Left forelimb (tissue), 1 donor: ENCODE measurements around the gene ZNF66.
"Not testable (repeated sequence)": the region's sequence is repeated elsewhere in the genome, so short reads cannot be mapped to it uniquely, and the experiment has no call there.

Experiments
- DNase-seq: peaks from one replicate; pipeline ENCODE4 v3.0.0-alpha.2; 2018; ENCODE audit warnings: low spot score

ZNF66 gene

DNA sequence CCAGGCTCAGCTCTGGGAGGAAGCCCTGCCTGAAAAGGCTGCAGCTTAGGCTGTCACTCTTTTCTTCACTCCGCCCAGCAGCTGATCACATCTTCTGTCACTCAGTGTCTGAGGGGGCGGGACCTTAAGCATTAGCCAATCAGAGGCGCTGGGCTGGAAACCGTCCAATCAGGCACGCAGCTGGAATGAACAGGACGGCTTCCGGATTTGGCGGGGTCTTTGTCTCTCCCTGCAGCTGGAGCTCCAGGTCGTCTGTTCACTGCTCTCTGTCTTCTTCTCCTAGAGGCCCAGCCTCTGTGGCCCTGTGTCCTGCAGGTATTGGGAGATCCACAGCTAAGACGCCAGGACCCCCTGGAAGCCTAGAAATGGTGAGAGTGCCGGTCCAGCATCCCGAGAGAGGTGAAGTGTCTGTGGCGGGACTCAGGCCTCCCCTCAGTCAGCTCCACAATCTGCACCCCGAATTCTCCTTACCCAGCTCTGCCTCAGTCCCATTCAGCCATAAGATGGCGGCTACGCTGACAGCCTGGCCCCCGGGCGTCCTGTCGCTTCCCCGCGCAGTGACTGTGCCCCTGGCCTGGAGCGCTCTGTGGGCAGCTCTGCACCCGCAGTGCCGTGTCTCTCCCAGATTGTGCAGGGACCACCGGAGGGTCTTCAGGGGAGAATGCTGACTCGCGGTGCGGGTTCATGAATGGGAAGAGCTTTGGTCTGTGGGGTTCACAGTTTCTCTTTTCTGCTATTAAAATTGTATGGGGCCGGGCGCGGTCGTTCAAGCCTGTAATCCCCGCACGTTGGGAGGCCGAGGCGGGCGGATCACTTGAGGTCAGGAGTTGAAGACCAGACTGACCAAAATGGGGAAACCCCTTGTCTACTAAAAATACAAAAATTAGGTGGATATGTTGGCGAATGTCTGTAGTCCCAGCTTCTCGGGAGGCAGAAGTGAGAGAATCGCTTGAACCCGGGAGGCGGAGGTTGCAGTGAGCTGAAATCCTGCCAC lies at the start of gene ZNF66:
Gene ZNF66 (plus strand): TSS at position 222 of the 994 bp plus-strand sequence. CDS start 144 bp downstream, at position 366.
- DNase-seq: peak; percentile 95

- not testable (repeated sequence) for DNase-seq
Measured at GRCh38 chr19:20750169-20750568, 25.9 kb upstream of the ZNF66 start.

DNA sequence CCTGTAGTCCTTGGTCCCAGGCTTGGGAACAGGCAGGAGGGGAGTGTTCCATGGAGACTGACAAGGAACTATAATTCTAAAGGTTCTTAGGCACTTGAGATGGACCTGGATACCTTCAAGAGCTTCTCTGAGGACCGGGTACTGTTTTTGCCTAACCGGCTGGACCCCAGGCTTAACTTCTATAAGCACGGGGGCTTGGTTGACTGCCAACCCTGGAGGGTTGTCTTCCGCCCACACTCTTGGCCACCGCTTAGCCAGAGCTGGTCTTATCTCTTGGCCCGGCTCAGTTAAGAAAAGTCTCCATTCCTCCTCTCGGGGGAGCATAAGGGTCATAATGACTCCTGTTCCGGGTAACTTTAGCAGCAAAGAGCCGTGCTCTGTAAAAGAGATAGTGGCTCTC lies 23.8 kb upstream of the ZNF66 start:
- DNase-seq: not testable (repeated sequence)

DNA sequence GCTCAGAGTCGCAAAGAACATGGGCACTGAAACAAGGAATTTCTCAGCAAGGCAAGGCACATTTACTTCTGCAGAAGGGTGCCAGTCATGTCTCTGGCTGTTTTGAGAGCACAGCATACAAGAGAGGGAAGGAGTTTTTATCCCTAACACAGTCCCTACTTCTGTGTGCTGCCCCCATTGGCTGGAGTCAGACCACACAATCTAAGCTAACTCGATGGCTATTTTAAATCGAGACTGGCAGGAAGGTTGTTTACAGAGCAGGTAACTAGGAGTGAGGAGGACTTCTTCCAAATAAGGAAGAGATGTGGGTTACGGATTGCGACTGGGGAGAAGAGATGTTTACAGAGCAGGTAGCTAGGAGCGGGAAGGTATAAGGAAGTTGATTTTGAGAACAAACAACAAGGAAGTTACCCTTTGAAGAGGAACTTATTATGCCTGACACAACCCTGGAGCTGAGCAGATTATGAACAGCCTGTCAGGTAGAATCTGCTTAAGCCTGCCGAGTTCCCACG lies 6.8 kb upstream of the ZNF66 start:
- not testable (repeated sequence) for DNase-seq

DNA sequence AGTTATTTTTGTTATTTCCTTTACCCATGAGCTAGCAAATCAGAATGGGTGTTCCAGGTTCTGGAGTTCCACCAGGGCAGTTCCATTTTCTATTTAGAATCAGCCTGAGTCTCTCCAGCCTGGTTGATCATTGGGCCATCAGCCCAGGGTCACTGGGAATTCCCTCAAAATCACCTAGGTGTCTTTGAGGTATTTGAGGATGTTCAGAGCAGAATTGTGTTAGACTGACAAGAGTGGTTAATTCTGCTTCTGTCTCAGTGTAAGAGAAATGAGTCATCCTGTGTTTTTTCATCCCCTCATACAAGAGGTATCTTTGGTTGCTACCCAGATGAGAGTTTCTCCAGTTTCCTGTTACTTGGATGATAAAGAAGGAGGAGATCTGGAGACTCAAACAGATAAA lies 11.7 kb downstream of the ZNF66 start:
- DNase-seq: no peak

DNA sequence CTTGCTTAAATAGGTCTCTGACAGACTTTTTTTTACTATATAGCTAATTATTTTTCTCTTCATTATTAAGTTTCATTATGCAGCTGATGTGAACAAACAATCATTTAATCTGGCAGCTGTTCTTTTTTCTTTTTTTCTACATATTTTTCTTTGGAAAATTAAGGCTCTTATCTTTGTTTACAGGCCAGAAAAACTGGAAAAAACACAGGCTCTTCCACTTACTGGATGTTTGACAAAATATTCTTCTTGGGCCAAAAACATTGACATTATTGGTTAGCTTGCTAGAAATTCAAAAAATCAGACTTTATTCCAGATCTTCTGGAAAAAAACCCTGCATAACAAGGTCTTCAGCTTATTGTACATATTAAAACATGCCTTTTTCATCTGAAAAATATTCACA lies 15.7 kb downstream of the ZNF66 start:
- no peak for DNase-seq

GRCh38 chr19:20806311-20807262 lies 30.5 kb downstream of the ZNF66 start:
- not testable (repeated sequence) for DNase-seq

GRCh38 chr19:20840371-20840770 lies 64.3 kb downstream of the ZNF66 start:
- DNase-seq: no peak
